H7 (cell line): ENCODE results near the gene RAD51B. TPM values are rescaled to one million over a fixed set of nuclear protein-coding genes. Genes with fewer than 3 reads are reported as not detected.
"Not testable (repeated sequence)": the region's sequence is repeated elsewhere in the genome, so short reads cannot be mapped to it uniquely, and the experiment has no call there.

Experiments
- DNase-seq: peaks from one replicate; pipeline ENCODE4 v3.0.0; 2012
- H3K27me3 ChIP-seq: 2 replicates; pipeline ENCODE4 v1.6.0; 2011; ENCODE audit warnings: mild to moderate bottlenecking, low read length; ENCODE audit not compliant: control insufficient read depth, insufficient read depth
- H3K36me3 ChIP-seq: replicated peaks from 2 replicates; pipeline ENCODE4 v1.5.1; 2011; ENCODE audit warnings: low read length; ENCODE audit not compliant: control insufficient read depth, insufficient read depth
- H3K4me3 ChIP-seq: 2 replicates; pipeline ENCODE4 v1.5.1; 2011; ENCODE audit warnings: low read depth, mild to moderate bottlenecking, control low read depth, low read length, moderate library complexity; ENCODE audit not compliant: insufficient read depth
- total RNA-seq: library from RNA; depleted of rRNA; stranded (reverse); fragments of >200 nt; shearing (Covaris generic); gene quantifications from 2 replicates; pipeline ENCODE4 v1.2.3, GENCODE V29; 2014

Gene RAD51B
- total RNA-seq, 1 experiment from 2014 or later: 9.6 TPM

DNA sequence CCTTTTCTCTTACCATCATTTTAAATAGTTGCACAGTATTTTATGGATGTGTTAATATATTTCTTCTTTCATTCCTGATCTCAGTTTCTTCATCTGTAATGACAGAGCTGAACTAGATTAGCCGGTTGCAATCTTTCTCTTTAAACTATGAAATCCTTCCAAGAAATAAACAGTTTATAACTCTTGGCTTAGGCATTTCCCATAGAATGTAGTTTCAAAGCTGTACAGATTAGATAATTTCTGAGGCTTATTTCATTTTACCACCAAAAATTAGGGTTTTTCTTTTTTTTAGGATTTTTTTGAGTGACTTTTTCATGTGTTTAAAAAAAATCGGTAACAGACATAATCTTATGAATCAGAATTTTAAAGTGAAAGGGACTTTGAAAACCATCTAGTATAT lies 144.0 kb downstream of the RAD51B start:
- H3K4me3 ChIP-seq: no peak overlapping the region
- no peaks in the 10 kb centered on the region for H3K27me3 ChIP-seq
- no peak for DNase-seq
- no peaks in the 10 kb centered on the region for H3K36me3 ChIP-seq

DNA sequence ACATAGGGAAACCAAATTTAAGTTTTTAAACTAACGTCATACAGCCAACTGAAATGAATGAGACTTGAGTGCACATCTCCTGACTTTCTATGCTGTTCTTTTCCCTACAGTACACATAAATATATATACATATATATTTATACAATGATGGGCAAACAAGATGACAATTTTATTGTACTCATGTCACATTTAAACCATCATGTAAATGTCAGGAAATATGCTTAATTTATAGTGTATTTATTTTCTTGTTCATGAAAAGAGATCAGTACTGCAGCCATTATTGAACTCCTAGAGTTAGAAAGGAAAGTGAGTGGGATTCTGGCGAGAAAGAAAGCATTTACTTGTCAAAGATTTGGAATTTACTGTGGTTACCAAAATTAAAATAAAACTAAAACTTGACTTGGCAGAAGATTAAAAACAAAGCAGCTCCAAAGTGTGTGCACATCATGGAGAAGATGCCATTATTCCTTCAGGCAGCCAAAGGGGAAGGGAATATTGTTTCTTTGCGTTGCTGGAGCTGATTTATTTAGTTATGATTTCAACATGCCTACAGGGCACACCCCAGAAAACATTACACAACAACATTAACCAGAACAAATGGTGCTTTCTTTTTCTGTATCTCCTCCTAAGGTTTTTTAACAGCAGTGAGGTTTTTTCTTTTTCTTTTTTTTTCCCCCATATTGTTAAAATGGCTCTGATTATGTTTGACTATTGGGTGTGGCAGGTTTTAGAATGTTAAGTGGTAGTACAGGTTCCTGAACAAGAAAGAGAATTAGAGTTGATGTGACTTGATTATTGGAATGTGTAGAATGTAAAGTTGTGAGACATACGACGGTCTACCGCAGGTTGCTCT lies 144.6 kb downstream of the RAD51B start:
- no peaks in the 10 kb centered on the region for H3K36me3 ChIP-seq
- no peak overlapping the region for H3K4me3 ChIP-seq
- DNase-seq: no peak
- no peaks in the 10 kb centered on the region for H3K27me3 ChIP-seq

GRCh38 chr14:67965696-67966095 lies 146.1 kb downstream of the RAD51B start:
- H3K36me3 ChIP-seq: no peaks in the 10 kb centered on the region
- DNase-seq: no peak
- no peaks in the 10 kb centered on the region for H3K27me3 ChIP-seq
- H3K4me3 ChIP-seq: no peak overlapping the region

GRCh38 chr14:67967206-67967605 lies 147.6 kb downstream of the RAD51B start:
- no peak for DNase-seq
- H3K27me3 ChIP-seq: no peaks in the 10 kb centered on the region
- no peak overlapping the region for H3K4me3 ChIP-seq
- no peaks in the 10 kb centered on the region for H3K36me3 ChIP-seq

GRCh38 chr14:67967970-67968369 lies 148.4 kb downstream of the RAD51B start:
- H3K4me3 ChIP-seq, H3K36me3 ChIP-seq, DNase-seq, H3K27me3 ChIP-seq: not testable (repeated sequence)

DNA sequence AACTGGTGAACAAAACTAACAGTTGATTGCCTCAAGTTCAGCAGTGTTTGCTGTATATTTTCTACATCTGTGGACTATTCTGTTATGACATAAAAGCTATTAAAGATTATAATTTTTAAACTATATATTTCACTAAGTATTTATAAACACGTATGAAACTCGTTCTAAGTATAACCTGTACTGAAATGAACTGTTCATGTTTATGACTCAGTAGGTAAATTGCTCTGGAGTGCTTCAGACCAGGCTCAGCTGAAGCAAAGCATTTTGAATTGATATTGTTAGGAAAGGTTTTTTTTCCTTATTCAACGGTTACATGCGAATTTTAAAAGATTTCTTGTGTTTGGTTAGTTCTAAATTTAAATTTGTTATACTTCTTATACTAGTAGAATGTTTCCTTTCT lies 151.3 kb downstream of the RAD51B start:
- H3K36me3 ChIP-seq: no peaks in the 10 kb centered on the region
- H3K4me3 ChIP-seq: no peak overlapping the region
- H3K27me3 ChIP-seq: no peaks in the 10 kb centered on the region
- no peak for DNase-seq

GRCh38 chr14:67971627-67972625 lies 152.3 kb downstream of the RAD51B start:
- Histone ChIP-seq H3K27me3 (no peaks in the 10 kb centered on the region), H3K36me3 (no peaks in the 10 kb centered on the region), H3K4me3 (no peak overlapping the region)
- no peak for DNase-seq

DNA sequence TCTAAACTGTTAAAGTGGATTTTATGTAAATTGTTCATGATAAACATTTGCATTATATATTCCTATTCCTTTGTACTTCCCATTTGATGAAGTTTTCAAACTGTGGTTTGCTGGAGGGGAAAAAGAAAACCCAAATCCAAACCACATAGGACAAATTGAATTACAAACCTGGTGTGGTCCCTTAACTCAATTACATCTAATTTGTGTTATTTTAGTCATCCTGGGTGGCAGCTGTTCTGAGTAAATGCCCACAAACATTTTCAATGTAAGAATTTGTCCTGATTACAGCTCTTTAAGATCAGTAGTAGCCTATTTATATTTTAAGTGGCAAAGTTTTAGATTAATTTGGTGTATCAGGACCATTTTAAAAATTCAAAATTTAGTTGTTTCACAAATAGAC lies 153.9 kb downstream of the RAD51B start:
- no peaks in the 10 kb centered on the region for H3K36me3 ChIP-seq
- no peaks in the 10 kb centered on the region for H3K27me3 ChIP-seq
- no peak overlapping the region for H3K4me3 ChIP-seq
- no peak for DNase-seq

GRCh38 chr14:67975470-67975869 lies 155.9 kb downstream of the RAD51B start:
- no peak overlapping the region for H3K4me3 ChIP-seq
- DNase-seq: no peak
- no peaks in the 10 kb centered on the region for H3K36me3 ChIP-seq
- H3K27me3 ChIP-seq: no peaks in the 10 kb centered on the region

DNA sequence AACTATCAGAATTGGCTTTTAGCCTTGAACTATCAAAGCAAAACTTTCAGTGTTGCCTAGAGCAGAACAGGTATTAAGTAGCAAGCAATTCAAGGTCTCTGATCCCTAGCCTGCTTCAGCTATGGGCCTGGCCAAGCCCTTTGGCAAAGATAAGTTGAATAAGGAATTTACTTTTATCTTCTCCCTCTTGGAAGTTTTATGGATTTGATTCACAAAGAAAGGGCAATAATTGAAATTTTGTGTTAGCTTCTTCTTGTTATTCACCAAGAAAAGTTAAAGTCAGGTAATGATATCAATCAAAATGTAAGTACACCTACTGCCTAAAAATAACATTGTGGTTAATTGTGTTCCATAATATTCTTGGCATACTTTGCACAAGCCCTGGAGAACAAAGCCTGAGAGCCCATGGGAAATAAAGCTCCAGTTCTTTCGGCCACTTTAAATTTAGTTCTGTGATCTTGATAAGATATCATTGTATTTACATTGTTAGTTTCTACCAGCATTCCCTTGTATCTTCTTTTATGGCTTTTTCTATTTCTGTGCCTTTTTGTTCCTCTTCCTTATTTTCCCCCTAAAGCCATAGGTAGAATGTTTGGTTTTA lies 158.0 kb downstream of the RAD51B start:
- Histone ChIP-seq H3K36me3 (no peaks in the 10 kb centered on the region), H3K27me3 (no peaks in the 10 kb centered on the region), H3K4me3 (no peak overlapping the region)
- DNase-seq: no peak

DNA sequence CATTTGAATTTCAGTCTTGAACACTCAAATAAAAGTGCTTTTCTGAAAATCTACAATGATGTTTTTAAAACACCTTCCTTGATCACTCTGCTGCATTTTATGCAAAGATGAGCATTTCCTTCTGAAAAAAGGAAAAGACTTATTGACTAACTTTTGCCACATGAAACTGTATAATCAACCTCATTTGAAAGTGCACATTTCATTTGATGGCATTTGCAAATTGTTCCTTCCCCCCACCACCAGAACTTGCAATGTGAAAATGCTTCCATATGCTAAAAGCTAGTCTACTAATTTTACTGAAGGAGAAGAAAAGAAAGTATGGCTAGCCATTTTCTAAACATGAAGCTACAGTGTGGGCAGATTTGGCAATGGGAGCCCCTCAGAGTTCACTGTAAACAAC lies 159.2 kb downstream of the RAD51B start:
- Histone ChIP-seq H3K36me3 (no peaks in the 10 kb centered on the region), H3K27me3 (no peaks in the 10 kb centered on the region), H3K4me3 (no peak overlapping the region)
- no peak for DNase-seq

GRCh38 chr14:67982711-67983608 lies 163.4 kb downstream of the RAD51B start:
- no peak for DNase-seq
- no peak overlapping the region for H3K4me3 ChIP-seq
- no peaks in the 10 kb centered on the region for H3K36me3 ChIP-seq
- H3K27me3 ChIP-seq: no peaks in the 10 kb centered on the region

DNA sequence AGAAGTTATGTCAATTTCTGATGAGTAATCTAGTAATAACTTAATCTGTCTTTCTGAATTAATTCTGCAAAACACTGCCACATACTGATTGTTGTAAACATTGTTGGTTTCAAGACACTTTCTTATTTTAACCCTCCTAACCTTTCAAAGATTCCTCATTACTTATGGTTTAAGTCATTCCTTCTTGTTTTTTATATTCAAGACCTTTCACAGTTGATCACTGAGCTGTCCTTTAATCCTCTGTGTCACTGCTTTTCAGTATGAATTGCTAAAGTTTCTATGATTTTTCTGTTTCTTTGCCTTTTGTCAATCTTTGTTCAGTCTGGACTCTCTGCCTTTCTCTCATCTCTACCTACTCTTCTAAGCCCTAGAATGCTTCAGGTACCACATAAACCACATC lies 164.7 kb downstream of the RAD51B start:
- H3K4me3 ChIP-seq: no peak overlapping the region
- H3K36me3 ChIP-seq: no peaks in the 10 kb centered on the region
- DNase-seq: no peak

More for the DNA sequence above, 164.7 kb downstream of the RAD51B start:
- no peaks in the 10 kb centered on the region for H3K27me3 ChIP-seq
